ENCODE results near the gene NTNG1.

DNA sequence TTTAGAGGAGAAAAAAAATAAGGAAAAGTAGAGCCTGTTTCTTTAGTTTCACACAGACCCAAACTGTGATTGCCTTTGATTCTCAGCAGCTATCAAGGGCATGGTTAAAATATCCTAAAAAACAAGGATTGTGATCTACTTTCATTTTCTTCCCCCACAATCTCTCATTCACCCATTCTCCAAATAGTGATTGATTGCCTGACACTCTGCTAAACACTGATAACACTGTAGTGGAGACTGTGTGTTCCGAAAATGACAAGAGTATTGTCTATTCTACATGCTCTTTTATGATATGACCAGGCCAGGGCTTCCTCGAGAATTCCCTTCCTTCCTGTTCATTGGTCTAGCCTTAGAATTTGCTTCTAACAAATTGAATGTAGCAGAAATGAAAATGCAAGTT is 44.1 kb upstream of the NTNG1 start:
- TF ChIP-seq, protein P1, sequence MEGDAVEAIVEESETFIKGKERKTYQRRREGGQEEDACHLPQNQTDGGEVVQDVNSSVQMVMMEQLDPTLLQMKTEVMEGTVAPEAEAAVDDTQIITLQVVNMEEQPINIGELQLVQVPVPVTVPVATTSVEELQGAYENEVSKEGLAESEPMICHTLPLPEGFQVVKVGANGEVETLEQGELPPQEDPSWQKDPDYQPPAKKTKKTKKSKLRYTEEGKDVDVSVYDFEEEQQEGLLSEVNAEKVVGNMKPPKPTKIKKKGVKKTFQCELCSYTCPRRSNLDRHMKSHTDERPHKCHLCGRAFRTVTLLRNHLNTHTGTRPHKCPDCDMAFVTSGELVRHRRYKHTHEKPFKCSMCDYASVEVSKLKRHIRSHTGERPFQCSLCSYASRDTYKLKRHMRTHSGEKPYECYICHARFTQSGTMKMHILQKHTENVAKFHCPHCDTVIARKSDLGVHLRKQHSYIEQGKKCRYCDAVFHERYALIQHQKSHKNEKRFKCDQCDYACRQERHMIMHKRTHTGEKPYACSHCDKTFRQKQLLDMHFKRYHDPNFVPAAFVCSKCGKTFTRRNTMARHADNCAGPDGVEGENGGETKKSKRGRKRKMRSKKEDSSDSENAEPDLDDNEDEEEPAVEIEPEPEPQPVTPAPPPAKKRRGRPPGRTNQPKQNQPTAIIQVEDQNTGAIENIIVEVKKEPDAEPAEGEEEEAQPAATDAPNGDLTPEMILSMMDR (IDR thresholded peaks at IDR 0.05; ENCODE audit: insufficient read depth, low read depth, low read length), result no peak
- TF ChIP-seq EZH2 (IDR thresholded peaks at IDR 0.05; ENCODE audit: insufficient read depth, low read length), result no peak
